ENCODE results near the gene CABCOCO1.
"Not testable (repeated sequence)": the region's sequence is repeated elsewhere in the genome, so short reads cannot be mapped to it uniquely, and the experiment has no call there.

CABCOCO1 gene

GRCh38 chr10:61719906-61720305, 57.2 kb downstream of the CABCOCO1 start:
- DNase-seq: no peak

GRCh38 chr10:61721431-61721830, 58.7 kb downstream of the CABCOCO1 start:
- DNase-seq: no peak

GRCh38 chr10:61725221-61725620, 62.5 kb downstream of the CABCOCO1 start:
- not testable (repeated sequence) for DNase-seq

GRCh38 chr10:61729596-61729995, 66.9 kb downstream of the CABCOCO1 start:
- no peak for DNase-seq

GRCh38 chr10:61730671-61731070, 67.9 kb downstream of the CABCOCO1 start:
- DNase-seq: no peak

GRCh38 chr10:61731638-61732037, 68.9 kb downstream of the CABCOCO1 start:
- DNase-seq: no peak

- DNase-seq: no peak
Measured at GRCh38 chr10:61732629-61733278, 70.0 kb downstream of the CABCOCO1 start.

- no peak for DNase-seq
Measured at GRCh38 chr10:61733358-61733940, 70.7 kb downstream of the CABCOCO1 start.

GRCh38 chr10:61735882-61736281, 73.2 kb downstream of the CABCOCO1 start:
- DNase-seq: no peak

GRCh38 chr10:61737455-61737854, 74.7 kb downstream of the CABCOCO1 start:
- not testable (repeated sequence) for DNase-seq

GRCh38 chr10:61742812-61743211, 80.1 kb downstream of the CABCOCO1 start:
- no peak for DNase-seq

GRCh38 chr10:61744469-61744868, 81.7 kb downstream of the CABCOCO1 start:
- DNase-seq: no peak

- no peak for DNase-seq
Measured at GRCh38 chr10:61746377-61746776, 83.6 kb downstream of the CABCOCO1 start.

- DNase-seq: no peak
Measured at GRCh38 chr10:61747307-61747706, 84.6 kb downstream of the CABCOCO1 start.

- DNase-seq: no peak
Measured at GRCh38 chr10:61749291-61749690, 86.6 kb downstream of the CABCOCO1 start.

- no peak for DNase-seq
Measured at GRCh38 chr10:61750943-61751471, 88.3 kb downstream of the CABCOCO1 start.

- DNase-seq: no peak
Measured at GRCh38 chr10:61751599-61751998, 88.9 kb downstream of the CABCOCO1 start.

- no peak for DNase-seq
Measured at GRCh38 chr10:61752111-61753011, 89.6 kb downstream of the CABCOCO1 start.

- no peak for DNase-seq
Measured at GRCh38 chr10:61753453-61753852, 90.7 kb downstream of the CABCOCO1 start.

GRCh38 chr10:61754587-61755550, 92.1 kb downstream of the CABCOCO1 start:
- no peak for DNase-seq

GRCh38 chr10:61757001-61757400, 94.3 kb downstream of the CABCOCO1 start:
- no peak for DNase-seq

Measured in NCI-H2107 (cell line).